ENCODE measurements around the gene CCDC97.

GRCh38 chr19:41363753-41364523 lies 54.0 kb downstream of the CCDC97 start, which contains the start of gene B9D2:
- no peak for TF ChIP-seq EZH2 (IDR thresholded peaks at IDR 0.05; ENCODE audit: borderline replicate concordance, low read length)
- TF ChIP-seq, protein P1, sequence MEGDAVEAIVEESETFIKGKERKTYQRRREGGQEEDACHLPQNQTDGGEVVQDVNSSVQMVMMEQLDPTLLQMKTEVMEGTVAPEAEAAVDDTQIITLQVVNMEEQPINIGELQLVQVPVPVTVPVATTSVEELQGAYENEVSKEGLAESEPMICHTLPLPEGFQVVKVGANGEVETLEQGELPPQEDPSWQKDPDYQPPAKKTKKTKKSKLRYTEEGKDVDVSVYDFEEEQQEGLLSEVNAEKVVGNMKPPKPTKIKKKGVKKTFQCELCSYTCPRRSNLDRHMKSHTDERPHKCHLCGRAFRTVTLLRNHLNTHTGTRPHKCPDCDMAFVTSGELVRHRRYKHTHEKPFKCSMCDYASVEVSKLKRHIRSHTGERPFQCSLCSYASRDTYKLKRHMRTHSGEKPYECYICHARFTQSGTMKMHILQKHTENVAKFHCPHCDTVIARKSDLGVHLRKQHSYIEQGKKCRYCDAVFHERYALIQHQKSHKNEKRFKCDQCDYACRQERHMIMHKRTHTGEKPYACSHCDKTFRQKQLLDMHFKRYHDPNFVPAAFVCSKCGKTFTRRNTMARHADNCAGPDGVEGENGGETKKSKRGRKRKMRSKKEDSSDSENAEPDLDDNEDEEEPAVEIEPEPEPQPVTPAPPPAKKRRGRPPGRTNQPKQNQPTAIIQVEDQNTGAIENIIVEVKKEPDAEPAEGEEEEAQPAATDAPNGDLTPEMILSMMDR (conservative IDR thresholded peaks at IDR 0.05 in 1 of 2, IDR thresholded peaks at IDR 0.05 in 1 of 2; ENCODE audit: extremely low read depth in 1 of 2, insufficient read depth in 1 of 2, low read depth in 1 of 2, low read length in 2 of 2): no peak
